NCI-H69 (cell line): ENCODE results near the gene ODAD4.

ENCODE experiments used
- DNase-seq: peaks from one replicate; lab custom pipeline; 2025; lab: John Stamatoyannopoulos, UW

The ODAD4 gene, protein sequence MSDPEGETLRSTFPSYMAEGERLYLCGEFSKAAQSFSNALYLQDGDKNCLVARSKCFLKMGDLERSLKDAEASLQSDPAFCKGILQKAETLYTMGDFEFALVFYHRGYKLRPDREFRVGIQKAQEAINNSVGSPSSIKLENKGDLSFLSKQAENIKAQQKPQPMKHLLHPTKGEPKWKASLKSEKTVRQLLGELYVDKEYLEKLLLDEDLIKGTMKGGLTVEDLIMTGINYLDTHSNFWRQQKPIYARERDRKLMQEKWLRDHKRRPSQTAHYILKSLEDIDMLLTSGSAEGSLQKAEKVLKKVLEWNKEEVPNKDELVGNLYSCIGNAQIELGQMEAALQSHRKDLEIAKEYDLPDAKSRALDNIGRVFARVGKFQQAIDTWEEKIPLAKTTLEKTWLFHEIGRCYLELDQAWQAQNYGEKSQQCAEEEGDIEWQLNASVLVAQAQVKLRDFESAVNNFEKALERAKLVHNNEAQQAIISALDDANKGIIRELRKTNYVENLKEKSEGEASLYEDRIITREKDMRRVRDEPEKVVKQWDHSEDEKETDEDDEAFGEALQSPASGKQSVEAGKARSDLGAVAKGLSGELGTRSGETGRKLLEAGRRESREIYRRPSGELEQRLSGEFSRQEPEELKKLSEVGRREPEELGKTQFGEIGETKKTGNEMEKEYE

GRCh38 chr17:41930009-41930832 is at the start of gene ODAD4:
Gene ODAD4, plus strand, starts transcription at chr17:41930617. Its CDS starts 107 bp downstream, at chr17:41930724.
- DNase-seq = peak; percentile 98

- DNase-seq = no peak
Observed at GRCh38 chr17:41882756-41883155, 47.7 kb upstream of the ODAD4 start.

GRCh38 chr17:41885733-41886132 is 44.7 kb upstream of the ODAD4 start:
- peak; percentile 18 for DNase-seq

GRCh38 chr17:41888332-41888965 is 42.0 kb upstream of the ODAD4 start:
- DNase-seq = no peak

- DNase-seq = no peak
Observed at GRCh38 chr17:41891135-41892020, 39.0 kb upstream of the ODAD4 start.

- DNase-seq = no peak
Observed at GRCh38 chr17:41892021-41892376, 38.4 kb upstream of the ODAD4 start.

- no peak for DNase-seq
Observed at GRCh38 chr17:41893384-41893783, 37.0 kb upstream of the ODAD4 start.

DNA sequence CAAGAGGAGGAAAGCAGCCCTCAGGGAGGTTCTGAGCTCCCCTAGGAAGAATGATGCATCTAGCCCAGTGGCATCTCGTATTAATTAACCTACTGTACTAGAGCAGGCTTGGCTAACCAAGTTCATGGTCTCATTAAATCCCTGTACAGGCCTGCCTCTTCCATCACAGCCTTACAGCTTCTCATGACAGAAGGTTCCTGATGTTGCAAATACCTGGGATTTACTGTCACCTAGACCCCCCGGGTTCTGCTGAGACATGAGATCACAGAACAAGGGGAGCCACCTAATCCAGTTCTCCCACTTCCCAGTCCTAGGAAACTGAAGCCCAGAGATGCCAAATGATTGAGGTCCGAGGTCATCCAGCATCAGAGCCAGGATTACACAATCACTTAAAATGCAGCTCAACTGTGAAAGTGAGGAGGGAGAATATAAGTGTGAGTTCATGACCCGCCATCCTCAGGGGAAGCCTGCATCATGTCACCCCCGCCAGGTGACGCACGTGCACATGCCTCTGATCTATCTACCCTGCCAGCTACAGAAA is 35.6 kb upstream of the ODAD4 start:
- no peak for DNase-seq

DNA sequence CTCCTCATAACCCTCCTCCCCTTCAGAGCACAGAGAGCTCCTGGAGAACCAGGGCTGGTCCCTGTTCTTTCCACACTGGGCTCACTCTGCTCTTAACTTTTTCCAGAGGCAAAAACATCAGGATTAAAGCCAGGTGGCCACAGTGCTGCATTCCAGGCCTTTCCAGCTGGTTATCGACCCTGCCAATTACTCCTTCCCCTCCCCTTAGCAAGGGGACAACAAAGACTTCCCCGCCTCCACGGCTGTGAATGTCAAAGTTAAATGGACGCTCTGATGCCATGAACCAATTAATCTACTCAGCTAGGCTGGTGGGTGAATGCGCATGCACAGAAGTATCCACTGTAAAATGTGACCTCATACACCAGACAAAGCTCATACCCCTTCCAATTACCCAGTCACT is 34.8 kb upstream of the ODAD4 start:
- DNase-seq = no peak

DNA sequence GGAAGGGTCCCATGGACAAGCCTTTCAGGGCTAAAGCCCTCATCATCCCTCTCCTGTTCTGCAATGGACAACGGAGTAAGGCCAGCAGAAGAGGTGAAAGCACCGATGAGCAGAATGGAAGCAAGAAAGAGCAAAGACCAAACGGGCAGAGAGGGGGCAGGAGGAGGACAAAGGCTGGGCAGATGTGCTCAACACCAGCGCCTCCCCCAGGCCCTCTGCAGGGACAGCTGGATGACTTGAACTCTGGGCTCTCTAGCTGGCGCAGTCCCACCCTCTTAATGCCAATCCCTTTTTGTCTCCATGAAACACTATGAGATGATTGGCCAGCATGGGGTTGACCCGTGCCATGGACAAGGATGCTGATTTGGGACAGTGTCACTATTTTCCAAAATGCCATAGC is 33.7 kb upstream of the ODAD4 start:
- DNase-seq = no peak

GRCh38 chr17:41901646-41902045 is 28.8 kb upstream of the ODAD4 start:
- no peak for DNase-seq

- no peak for DNase-seq
Observed at GRCh38 chr17:41904242-41904841, 26.1 kb upstream of the ODAD4 start.

GRCh38 chr17:41905172-41905571 is 25.2 kb upstream of the ODAD4 start:
- no peak for DNase-seq

DNA sequence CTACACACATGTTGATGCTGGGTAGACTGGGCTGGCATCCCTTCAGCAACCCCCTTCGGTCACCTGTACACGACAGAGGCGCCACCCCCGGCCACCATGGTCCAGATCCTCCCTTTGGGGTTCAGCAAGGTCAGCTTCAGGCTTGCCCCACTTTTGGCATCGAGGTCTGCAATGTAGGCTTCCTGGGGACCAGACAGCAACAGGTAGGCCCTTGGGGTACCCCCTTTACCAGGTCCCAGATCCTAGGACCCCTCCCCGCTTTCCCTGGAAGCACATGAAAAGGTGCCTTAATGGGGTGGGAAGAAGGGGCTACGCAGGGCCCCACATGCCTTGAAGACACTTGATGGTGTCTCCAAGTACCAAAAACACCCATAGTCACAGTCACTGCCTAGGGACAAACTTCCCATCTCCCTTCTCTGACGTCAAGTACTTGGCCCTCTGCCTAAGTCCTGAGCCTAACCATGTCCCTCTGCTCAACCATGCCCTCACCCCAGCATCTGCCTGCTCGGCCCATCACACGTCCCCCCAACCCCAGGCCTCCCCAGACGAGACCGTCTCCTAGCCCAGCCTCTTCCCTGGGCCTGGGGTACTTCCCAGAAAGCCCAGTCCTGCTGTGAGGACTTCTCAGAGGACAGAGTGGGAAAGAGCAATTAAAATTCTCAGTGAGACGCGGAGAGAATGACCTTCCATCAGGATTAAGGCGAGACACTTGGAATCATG is 23.8 kb upstream of the ODAD4 start:
- DNase-seq = no peak

DNA sequence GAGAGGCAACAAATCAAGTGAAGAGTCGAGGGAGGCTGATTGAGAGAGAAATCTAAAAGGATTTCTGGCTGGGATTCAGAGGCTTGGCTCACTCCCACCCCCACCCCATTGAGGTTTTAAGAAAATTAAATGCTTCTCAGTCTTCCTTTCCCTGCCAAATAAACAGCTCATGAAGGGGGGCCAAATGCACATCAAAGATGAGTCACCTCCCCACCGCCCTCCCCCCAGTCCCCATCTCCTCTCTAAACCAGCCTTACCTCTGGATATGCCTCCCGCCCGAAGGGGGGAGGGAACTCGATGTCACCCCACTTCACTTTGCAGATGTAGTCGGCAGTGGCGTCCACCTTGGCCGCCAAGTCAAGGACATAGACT is 23.2 kb upstream of the ODAD4 start:
- DNase-seq = no peak

- no peak for DNase-seq
Observed at GRCh38 chr17:41907633-41908539, 22.5 kb upstream of the ODAD4 start.

DNA sequence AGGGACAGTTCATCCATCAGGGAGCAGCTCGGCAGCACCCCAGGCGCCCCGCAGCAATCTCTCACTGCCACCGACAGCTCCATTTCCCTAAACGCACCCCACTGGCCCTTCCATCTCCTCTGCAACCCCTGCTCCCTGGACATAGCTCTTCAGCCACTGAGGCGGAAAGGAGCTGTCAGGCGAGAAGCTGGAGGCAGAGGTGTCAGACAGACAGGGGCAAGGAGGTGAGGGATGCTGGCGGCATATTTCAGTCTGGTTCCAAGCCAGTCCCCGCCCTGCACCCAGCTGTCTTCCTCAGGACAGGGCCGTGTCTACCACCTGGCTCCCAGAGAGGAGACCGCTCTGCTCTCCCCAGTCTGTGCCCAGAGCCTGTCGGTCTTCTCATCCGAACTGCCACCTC is 21.3 kb upstream of the ODAD4 start:
- DNase-seq = no peak

GRCh38 chr17:41910701-41911391 is 19.6 kb upstream of the ODAD4 start:
- DNase-seq = no peak
